Measurements from ENCODE around the gene TCEA2. TPM values are rescaled to one million over a fixed set of nuclear protein-coding genes. Genes with fewer than 3 reads are reported as not detected.

Gene TCEA2
- total and polyA plus RNA-seq, 2 of the 13 experiments (the other 11 are each of a cell fraction or from before 2014, with no cell fraction given) = 28.1 to 33.7 TPM

DNA sequence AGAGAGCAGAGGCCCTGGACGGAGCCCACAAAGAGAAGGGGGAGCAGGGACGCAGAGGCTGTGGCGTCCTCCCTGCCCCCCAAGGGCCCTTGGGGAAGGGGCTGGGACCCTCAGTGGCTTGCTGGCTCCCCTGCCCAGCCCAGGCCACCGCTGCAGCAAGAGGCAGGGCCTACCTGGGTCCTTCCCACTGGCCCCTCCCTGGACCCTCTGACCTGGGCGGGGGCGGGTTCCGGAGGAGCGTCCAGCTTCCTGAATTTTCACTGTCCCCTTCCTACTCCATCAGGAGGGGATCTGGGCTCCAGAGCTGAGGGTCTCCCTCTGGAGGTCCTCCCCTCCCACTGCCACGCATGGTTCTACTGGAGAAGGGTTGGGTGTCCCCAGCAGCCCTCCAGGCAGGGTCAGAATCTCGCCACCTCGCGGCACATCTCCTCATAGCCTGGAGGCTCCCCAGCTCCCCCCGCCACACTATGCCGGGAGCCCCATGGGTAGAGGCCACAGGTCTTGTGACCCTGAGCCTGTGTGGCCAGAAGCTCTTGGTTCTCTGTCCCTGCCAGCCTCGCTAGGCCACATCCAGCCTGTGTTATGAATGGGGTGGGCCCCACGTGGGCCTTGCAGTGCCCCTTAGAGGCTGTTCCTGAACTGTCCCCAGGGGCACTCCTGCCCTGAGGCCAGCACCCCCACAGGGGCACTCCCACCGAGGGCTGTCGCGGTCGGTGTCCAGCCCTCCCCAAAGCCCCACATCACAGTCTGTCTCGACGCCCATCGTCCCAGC is 12.6 kb upstream of the TCEA2 start (continued):
- TF ChIP-seq ASH2L (IDR thresholded peaks at IDR 0.05; ENCODE audit: insufficient read length, low read depth, low read length) = no peak
- TF ChIP-seq IRF9 (CRISPR knock-in tag; IDR thresholded peaks at IDR 0.05; ENCODE audit: borderline replicate concordance) = peak; percentile 68; the same call in 1 of the 2 replicates
- no peak for TF ChIP-seq SNAI1 (CRISPR knock-in tag; IDR thresholded peaks at IDR 0.05; ENCODE audit: borderline replicate concordance)
- TF ChIP-seq ZNF460 (CRISPR knock-in tag; IDR thresholded peaks at IDR 0.05; ENCODE audit: borderline replicate concordance) = no peak
- peak; percentile 18; the same call in 1 of the 2 replicates for TF ChIP-seq TFDP2 (CRISPR knock-in tag; IDR thresholded peaks at IDR 0.05)
- TF ChIP-seq SRSF4 (IDR thresholded peaks at IDR 0.05; ENCODE audit: low read depth, low read length, poor library complexity, severe bottlenecking) = no peak
- TF ChIP-seq ZFP37 (CRISPR knock-in tag; IDR thresholded peaks at IDR 0.05; ENCODE audit: borderline replicate concordance) = peak; percentile 94
- TF ChIP-seq, protein P1, sequence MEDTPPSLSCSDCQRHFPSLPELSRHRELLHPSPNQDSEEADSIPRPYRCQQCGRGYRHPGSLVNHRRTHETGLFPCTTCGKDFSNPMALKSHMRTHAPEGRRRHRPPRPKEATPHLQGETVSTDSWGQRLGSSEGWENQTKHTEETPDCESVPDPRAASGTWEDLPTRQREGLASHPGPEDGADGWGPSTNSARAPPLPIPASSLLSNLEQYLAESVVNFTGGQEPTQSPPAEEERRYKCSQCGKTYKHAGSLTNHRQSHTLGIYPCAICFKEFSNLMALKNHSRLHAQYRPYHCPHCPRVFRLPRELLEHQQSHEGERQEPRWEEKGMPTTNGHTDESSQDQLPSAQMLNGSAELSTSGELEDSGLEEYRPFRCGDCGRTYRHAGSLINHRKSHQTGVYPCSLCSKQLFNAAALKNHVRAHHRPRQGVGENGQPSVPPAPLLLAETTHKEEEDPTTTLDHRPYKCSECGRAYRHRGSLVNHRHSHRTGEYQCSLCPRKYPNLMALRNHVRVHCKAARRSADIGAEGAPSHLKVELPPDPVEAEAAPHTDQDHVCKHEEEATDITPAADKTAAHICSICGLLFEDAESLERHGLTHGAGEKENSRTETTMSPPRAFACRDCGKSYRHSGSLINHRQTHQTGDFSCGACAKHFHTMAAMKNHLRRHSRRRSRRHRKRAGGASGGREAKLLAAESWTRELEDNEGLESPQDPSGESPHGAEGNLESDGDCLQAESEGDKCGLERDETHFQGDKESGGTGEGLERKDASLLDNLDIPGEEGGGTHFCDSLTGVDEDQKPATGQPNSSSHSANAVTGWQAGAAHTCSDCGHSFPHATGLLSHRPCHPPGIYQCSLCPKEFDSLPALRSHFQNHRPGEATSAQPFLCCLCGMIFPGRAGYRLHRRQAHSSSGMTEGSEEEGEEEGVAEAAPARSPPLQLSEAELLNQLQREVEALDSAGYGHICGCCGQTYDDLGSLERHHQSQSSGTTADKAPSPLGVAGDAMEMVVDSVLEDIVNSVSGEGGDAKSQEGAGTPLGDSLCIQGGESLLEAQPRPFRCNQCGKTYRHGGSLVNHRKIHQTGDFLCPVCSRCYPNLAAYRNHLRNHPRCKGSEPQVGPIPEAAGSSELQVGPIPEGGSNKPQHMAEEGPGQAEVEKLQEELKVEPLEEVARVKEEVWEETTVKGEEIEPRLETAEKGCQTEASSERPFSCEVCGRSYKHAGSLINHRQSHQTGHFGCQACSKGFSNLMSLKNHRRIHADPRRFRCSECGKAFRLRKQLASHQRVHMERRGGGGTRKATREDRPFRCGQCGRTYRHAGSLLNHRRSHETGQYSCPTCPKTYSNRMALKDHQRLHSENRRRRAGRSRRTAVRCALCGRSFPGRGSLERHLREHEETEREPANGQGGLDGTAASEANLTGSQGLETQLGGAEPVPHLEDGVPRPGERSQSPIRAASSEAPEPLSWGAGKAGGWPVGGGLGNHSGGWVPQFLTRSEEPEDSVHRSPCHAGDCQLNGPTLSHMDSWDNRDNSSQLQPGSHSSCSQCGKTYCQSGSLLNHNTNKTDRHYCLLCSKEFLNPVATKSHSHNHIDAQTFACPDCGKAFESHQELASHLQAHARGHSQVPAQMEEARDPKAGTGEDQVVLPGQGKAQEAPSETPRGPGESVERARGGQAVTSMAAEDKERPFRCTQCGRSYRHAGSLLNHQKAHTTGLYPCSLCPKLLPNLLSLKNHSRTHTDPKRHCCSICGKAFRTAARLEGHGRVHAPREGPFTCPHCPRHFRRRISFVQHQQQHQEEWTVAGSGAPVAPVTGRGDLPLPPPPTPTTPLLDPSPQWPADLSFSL (CRISPR knock-in tag; IDR thresholded peaks at IDR 0.05) = no peak
- TF ChIP-seq NFRKB (IDR thresholded peaks at IDR 0.05) = no peak
- TF ChIP-seq TAF15 (IDR thresholded peaks at IDR 0.05; ENCODE audit: low read depth, low read length, poor library complexity, severe bottlenecking) = no peak
- TF ChIP-seq ZBTB33 (CRISPR knock-in tag; IDR thresholded peaks at IDR 0.05) = no peak
- TF ChIP-seq SATB2 (CRISPR knock-in tag; IDR thresholded peaks at IDR 0.05) = no peak
- peak; percentile 83 for TF ChIP-seq GATAD2A (CRISPR knock-in tag; IDR thresholded peaks at IDR 0.05)
